Kidney epithelial cell (primary cell): ENCODE results near the gene UQCRQ. TPM values are rescaled to one million over a fixed set of nuclear protein-coding genes. Genes with fewer than 3 reads are reported as not detected.

Experiments used
- DNase-seq: peaks from one replicate; pipeline ENCODE4 v3.0.0-alpha.2; 2010; ENCODE audit warnings: low read depth
- H3K27me3 ChIP-seq: 2 replicates; pipeline ENCODE4 v1.6.0; 2011; ENCODE audit warnings: low read length; ENCODE audit not compliant: control insufficient read depth, insufficient read depth
- H3K36me3 ChIP-seq: 2 replicates; pipeline ENCODE4 v1.5.1; 2011; ENCODE audit warnings: low read length; ENCODE audit not compliant: control insufficient read depth, insufficient read depth
- H3K4me3 ChIP-seq: 2 replicates; pipeline ENCODE4 v1.5.1; 2011; ENCODE audit warnings: low read depth, mild to moderate bottlenecking, control low read depth, low read length
- CTCF ChIP-seq: IDR thresholded peaks from 2 replicates; pipeline ENCODE4 v1.5.1; 2011; ENCODE audit warnings: mild to moderate bottlenecking, moderate library complexity, low read length, control low read depth, inconsistent platforms; ENCODE audit not compliant: insufficient read depth, poor library complexity, severe bottlenecking
- total RNA-seq: library from RNA; depleted of rRNA; stranded (reverse); fragments of >200 nt; gene quantifications from 2 replicates; pipeline ENCODE4 v1.2.3, GENCODE V29; 2015

UQCRQ gene
- total RNA-seq: 154 and 197 TPM in 2 replicates

GRCh38 chr5:132866342-132867045, at the start of gene UQCRQ, which contains the start of gene GDF9:
Gene UQCRQ (plus strand): TSS chr5:132866642. CDS start chr5:132866882, 240 bp downstream.
Gene GDF9 (minus strand): TSS chr5:132866469. CDS start chr5:132864533, 1,936 bp downstream.
- peak; percentile 98 for DNase-seq
- no peaks in the 10 kb centered on the region for H3K27me3 ChIP-seq
- peak within 1 kb of the TSS; percentile 72 for H3K4me3 ChIP-seq
- TF ChIP-seq CTCF: peak; percentile 41
- H3K36me3 ChIP-seq: no peaks in the 10 kb centered on the region

DNA sequence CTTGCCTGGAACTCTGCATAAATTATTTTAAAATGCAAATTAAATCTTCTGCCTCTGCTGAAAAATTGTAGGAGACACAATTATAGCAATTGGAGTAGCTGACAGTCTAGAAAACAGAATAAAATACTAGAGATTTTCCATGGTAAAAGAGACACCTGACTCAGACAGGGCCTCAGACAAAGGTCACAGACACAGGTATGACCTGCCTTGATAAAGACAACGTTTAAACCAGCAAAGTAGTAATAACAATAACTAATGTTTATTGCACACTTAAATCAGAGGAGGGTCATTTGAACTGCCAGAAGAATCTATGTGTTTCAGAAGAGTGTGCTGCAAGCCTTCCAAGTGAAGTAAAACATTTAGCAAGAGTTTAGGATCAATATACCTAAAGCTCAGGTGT, 49.4 kb upstream of the UQCRQ start:
- no peak for TF ChIP-seq CTCF
- peaks cover 28% of the 10 kb centered on the region for H3K27me3 ChIP-seq

DNA sequence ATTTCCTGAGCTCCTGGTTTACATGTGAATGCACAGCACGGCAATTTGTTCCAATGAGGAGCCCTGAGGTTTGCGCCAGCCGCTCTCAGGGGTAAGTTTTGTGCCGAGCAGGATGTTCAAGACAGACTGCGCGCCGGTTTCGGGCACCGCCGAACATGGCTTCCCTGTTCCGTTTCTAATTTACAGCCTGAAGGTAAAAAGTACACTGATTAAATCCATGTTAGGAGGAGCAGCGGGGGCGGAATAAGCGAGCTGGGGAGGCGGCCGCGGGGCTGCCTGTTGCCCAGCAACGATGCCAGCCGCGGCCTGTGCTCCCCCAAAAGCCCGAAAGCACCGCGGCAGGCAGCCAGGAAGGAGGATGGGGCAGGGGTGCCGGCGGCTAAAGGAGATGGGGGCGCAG, 47.0 kb upstream of the UQCRQ start:
- H3K27me3 ChIP-seq: peaks cover 8% of the 10 kb centered on the region
- no peak overlapping the region for H3K4me3 ChIP-seq
- H3K36me3 ChIP-seq: no peaks in the 10 kb centered on the region
- no peak for TF ChIP-seq CTCF
- DNase-seq: no peak

More for the DNA sequence above, 49.4 kb upstream of the UQCRQ start:
- H3K4me3 ChIP-seq: no peak overlapping the region
- DNase-seq: no peak
- no peaks in the 10 kb centered on the region for H3K36me3 ChIP-seq

GRCh38 chr5:132820162-132820754, 46.2 kb upstream of the UQCRQ start:
- H3K4me3 ChIP-seq: no peak overlapping the region
- DNase-seq: peak; percentile 56
- peaks cover under 1% of the 10 kb centered on the region for H3K27me3 ChIP-seq
- no peaks in the 10 kb centered on the region for H3K36me3 ChIP-seq
- peak; percentile 91 for TF ChIP-seq CTCF

- no peak for DNase-seq
- no peak overlapping the region for H3K4me3 ChIP-seq
- peaks cover 2% of the 10 kb centered on the region for H3K27me3 ChIP-seq
- no peak for TF ChIP-seq CTCF
- H3K36me3 ChIP-seq: no peaks in the 10 kb centered on the region
Observed at GRCh38 chr5:132821350-132821749, 45.1 kb upstream of the UQCRQ start.
